NCI-H526 treated with DMSO at 0.1 percent for 48 hours (cell line): ENCODE data around the gene CACNA1C.

ENCODE experiments used
- DNase-seq: peaks from one replicate; lab custom pipeline; 2025; lab: John Stamatoyannopoulos, UW

CACNA1C gene

DNA sequence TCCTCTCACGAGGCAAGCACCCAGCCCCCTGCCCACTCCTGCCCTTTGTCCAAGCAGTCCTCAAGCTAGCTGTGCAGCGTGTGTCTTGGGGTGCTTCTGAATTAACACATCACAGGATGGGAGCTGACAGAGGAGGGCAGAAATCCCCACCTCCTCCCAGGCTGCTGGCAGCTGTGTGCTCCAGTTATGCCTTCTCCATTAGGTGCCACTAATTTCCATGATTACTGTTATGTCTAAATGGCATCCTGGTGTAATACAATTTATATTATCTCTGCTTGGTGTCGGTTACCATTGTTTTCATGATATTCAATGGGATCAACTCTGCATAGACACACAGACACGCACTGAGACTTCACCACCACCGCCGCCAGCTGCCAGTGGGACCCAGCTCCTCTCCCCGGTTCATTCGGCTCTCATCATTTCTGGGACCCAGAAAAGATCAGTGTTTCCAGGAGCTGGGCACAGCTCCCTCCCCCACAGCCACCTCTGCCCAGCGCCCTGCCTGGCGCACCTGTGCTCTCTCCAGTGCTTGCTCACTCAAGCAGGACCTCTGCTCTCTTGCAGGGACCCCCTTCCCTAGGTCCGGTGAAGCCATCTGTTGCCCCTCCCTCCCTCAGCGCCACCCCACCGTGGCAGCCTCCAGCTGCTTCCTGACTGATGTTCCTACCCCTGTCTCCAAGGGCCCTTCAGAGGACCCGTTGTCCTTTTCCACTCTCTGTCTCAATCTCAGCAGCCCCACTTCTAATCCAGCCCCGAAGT, 574.5 kb downstream of the CACNA1C start:
- peak; percentile 71 for DNase-seq

GRCh38 chr12:2627835-2628191, 575.0 kb downstream of the CACNA1C start:
- DNase-seq = no peak

GRCh38 chr12:2628401-2628800, 575.6 kb downstream of the CACNA1C start:
- no peak for DNase-seq

DNA sequence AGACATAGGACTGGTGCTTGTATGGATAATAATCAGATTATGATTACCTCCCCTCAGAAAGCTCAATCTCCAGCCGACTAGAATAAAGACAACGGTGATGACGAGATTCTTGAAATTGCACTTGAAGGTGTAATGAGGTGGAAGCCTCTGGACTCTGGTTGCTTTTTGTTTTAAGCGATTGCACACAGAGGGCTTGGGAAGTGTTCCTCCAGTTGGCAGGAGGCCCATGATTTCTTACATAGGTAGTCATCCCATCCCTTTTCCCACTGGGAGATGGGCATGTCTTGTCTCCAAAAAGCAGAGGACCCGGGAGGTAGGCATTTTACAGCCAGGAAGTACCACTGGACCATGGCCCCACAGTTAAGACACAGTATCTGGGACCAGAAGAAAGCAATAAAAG, 576.3 kb downstream of the CACNA1C start:
- DNase-seq = no peak

DNA sequence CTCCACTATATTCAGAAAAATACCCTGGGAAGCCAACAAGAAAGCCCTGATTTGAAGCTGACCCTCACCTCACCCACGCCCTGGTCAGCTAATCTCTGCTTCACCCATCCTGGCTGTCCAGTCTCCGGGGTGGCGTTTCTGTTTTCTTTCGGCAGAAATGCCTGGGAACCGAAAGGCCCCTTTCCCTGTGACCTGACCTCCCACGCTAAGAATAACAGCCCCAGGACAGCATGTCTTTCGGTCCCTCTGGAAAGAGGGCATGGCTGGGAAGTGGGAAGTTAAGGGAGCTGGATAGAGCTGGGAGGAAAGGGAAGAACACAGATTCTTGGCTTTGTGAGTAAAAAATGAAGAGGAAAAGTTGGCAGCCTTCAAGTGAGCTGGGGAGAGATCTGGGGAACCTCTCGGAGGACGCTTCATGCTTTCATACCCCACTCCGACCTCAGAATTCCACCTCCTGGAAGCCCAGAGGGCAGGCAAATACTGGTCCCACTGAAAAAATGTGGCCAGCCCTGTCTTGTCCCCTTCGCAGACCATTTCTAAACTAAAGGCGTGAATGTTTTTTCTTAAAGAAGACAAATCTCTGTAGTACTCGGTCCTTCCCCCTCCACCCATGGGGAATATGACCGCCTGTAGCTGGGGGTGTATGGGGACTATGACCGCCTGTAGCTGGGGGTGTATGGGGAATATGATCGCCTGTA, 579.0 kb downstream of the CACNA1C start:
- no peak for DNase-seq

DNA sequence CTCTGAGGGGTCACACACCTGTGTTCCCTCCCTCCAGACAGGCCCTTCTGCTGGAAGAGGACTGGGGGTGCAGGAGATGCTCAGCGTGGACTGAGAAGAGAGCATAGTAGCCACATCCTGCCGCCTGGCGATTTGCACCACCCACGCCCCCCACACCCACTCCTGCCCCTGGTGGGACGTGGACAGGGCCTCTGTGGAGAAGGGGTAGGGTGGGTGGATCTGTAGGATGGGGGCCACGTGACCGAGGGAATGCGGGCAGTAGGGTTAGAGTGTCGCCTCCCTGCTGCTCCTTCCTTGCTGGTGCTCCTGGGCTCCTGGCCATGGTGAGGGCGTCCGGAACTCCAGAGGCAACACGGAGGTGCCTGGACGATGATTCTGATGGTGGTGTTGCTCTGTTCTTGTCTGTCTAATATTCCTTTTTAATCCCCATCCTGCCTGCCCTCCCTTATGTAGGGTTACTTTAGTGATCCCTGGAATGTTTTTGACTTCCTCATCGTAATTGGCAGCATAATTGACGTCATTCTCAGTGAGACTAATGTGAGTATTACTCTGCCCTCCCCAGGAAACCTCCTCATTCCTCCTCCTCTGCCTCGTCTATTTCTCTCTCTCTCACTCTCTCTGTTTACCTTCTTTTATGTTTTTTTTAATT, 580.5 kb downstream of the CACNA1C start:
- no peak for DNase-seq

- DNase-seq = no peak
Measured at GRCh38 chr12:2633825-2634200, 581.0 kb downstream of the CACNA1C start.

DNA sequence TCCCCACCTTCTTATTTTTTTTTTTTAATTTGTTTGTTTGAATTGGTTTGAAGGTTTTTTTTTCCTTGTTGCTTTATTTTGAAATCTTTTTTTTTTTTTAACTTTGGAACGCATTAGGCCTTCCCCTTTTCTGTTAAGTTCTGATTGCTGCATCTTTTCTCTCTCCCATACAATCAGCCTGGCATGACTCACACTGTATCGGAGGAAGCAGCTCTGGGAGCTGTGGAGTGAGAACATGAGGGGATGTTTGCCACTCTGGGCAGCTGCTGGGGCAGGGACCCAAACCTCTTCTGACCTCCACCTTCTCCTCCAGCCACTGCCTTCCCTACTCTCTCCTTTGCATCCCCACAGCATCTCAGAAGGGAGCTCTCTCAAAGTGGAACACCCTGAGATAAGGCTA, 581.7 kb downstream of the CACNA1C start:
- no peak for DNase-seq

- no peak for DNase-seq
Measured at GRCh38 chr12:2636741-2637340, 584.1 kb downstream of the CACNA1C start.

DNA sequence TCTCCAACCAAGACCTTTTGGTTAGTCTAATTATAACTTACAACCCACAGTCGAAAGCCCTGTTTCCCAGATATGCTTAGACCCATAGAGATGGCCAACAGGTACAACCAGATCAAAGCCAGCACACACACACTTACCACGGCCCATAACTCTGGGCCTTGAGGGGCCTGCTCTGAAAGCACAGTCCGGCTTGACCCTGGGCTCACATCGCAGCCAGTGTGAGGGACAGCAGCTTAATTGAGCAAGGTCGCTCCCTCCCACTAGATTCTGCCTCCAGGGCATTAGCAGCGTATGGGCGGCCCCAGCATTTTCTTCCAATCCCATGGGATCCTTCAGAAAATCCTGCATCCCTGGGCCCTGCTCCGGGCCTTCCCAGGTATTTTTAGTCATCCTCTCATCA, 584.6 kb downstream of the CACNA1C start:
- DNase-seq = no peak

DNA sequence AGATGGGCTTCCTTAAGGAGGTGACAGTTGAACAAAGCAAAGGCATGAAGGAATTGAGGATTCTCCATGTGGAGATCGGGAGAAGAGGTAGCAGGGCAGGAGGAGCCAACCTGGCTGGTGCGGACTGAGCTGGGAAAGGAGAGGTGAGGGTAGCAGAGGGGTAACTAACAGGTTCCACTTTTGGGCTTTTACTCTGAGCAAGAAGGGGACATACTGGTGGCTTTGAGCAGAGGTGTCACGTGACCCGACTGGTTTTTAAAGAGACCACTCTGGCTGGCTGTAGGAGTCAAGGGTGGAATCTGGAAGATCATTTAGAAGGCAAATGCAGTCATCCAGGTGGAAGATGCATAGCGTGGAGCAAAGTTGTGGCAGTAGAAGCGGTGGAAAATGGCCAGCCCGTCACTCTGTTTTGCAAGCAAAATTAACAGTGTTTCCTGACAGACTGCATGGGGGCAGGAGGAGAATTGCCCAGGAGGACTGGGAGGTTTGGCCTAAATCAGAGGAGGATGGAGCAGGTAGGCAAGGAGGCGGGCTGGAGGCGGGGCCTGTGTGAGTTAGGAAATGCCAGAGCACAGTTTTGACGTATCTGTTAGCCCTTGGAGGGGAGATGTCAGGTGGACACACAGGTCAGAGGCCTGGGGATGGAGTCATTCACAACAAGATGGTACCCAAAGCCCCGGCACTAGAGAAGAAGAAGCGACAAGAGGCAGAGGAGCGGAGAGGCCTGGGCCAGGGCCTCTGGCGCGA, 585.7 kb downstream of the CACNA1C start:
- no peak for DNase-seq

GRCh38 chr12:2639020-2639298, 586.2 kb downstream of the CACNA1C start:
- no peak for DNase-seq

- DNase-seq = no peak
Measured at GRCh38 chr12:2640281-2640680, 587.5 kb downstream of the CACNA1C start.

DNA sequence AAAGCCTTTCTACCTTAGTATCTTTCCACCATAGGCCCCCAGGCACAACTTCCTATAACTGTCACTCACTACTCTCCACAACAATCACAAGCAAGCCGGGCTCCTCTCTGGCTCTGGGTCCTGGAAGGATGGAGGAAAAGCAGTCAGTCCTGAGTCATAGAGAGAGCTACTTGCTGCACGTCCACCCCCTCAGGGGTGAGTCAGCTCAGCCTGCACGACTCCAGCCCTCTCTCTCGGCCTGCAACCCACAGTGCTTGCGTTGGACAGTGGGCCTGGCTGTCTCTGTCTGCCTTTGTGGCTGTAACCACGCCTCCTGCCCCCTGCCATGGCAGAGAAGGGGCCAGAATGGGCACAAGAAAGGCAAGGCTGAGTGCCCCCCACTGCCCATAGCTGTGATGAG, 587.9 kb downstream of the CACNA1C start:
- no peak for DNase-seq

- DNase-seq = no peak
Measured at GRCh38 chr12:2641207-2641606, 588.4 kb downstream of the CACNA1C start.

- DNase-seq = no peak
Measured at GRCh38 chr12:2641761-2642160, 589.0 kb downstream of the CACNA1C start.

DNA sequence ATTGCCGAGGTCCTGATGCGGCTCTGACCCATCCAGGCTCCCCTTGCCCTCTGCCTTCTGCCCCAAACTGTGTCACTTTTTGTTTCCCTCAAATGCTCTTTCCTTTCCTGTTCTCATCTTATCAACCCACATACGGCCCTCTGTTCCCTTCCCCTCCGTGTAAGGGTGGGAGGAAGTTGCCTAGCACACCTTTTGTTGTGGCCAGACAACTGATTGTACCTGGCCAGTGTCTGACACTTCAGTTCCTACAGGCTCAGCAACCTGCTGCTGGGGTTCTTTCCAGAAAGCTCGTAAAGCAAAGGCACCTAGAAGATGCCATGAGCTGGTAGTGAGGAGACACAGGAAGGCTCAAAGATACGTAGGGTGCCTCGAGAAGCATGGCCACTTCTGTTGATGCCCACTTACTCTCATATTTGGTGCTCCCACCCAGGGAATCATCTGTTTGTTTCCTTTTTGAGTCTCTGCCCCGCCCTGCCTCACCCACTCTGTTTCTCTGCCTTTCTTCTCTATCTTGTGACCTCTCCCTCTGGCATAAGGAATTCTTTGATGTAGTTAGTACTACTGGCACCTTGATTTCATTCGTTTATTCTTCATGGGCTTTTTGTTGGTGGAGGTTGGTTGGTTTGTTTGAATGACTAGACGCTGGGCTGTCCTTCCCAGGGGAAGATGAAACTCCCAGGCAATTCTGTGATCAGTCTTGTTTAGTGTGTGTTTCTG, 589.5 kb downstream of the CACNA1C start:
- DNase-seq = no peak

DNA sequence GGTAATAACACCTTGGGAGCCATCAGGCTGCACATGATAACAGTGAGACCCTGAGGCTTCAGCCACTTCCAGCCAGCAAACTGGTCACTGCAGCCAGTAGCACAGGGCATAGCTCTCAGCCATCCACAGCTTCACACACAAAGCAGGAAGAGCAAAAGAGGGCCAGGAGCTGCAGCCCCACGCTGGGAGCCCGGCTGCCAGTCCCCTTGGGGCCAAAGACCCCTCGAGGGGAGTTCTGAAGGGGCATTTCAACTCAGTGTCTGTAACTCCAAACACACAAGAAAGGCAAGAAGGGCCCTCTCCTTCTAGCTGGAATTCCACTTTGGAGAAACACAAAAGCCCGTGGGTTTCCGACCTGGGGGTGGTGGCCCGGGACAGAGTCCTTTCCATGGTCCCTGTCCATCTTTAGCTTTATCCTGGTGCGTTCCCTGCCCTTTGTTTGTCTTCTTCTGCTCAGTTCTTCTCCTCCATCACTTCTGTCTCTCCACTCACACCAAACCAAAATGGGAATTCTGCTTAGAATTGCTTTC, 590.2 kb downstream of the CACNA1C start:
- DNase-seq = no peak

GRCh38 chr12:2643576-2644135, 590.9 kb downstream of the CACNA1C start:
- no peak for DNase-seq

DNA sequence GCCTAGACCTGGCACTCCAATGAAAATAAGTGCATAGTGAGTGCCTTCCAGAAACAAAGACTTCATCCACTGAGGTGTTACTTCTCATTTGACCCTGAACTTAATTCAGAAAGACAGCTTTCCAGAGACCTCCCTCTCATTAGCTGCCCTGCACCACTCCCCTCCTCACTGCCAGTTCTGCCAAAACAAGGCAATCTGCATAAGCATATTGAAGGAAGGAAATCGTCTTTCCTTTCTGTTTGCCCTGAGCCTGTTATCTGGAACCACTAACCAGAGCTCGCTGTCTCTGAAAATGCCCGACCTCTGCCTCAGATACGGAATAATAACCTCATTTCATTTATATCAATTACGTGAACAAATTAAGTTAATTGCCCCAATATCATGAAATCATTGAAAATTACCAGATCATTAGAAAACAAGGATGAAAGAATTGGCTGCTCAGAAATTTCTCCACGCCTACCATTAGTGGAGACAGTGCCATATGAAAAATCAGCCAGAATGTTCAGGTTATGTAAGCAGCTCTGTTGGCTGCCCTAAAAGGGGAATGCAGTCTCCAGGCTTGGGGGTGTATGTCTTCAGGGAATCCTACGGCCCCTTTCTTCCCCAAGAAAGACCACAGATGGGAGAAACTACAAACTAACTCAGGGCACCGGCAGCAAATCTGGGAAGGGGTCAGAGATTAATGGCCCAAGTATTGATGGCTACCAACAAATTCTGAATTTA, 592.1 kb downstream of the CACNA1C start:
- no peak for DNase-seq

- DNase-seq = no peak
Measured at GRCh38 chr12:2645460-2645859, 592.7 kb downstream of the CACNA1C start.
